Measurements from ENCODE around the gene CNGA3. TPM values are rescaled to one million over a fixed set of nuclear protein-coding genes. Genes with fewer than 3 reads are reported as not detected.
"Not testable (repeated sequence)": the region's sequence is repeated elsewhere in the genome, so short reads cannot be mapped to it uniquely, and the experiment has no call there.

CNGA3 gene
- total RNA-seq, 1 donor from 2014 or later: 7.6 TPM

- H3K27me3 Mint-ChIP-seq (ENCODE audit: unreplicated experiment): no peaks in the 10 kb centered on the region
- no peak overlapping the region for H3K27ac Mint-ChIP-seq (ENCODE audit: unreplicated experiment)
- TF ChIP-seq, protein P1, sequence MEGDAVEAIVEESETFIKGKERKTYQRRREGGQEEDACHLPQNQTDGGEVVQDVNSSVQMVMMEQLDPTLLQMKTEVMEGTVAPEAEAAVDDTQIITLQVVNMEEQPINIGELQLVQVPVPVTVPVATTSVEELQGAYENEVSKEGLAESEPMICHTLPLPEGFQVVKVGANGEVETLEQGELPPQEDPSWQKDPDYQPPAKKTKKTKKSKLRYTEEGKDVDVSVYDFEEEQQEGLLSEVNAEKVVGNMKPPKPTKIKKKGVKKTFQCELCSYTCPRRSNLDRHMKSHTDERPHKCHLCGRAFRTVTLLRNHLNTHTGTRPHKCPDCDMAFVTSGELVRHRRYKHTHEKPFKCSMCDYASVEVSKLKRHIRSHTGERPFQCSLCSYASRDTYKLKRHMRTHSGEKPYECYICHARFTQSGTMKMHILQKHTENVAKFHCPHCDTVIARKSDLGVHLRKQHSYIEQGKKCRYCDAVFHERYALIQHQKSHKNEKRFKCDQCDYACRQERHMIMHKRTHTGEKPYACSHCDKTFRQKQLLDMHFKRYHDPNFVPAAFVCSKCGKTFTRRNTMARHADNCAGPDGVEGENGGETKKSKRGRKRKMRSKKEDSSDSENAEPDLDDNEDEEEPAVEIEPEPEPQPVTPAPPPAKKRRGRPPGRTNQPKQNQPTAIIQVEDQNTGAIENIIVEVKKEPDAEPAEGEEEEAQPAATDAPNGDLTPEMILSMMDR (IDR thresholded peaks at IDR 0.05; ENCODE audit: partially characterized antibody, unreplicated experiment): no peak
- no peak overlapping the region for H3K4me3 Mint-ChIP-seq (ENCODE audit: unreplicated experiment)
- H3K9me3 Mint-ChIP-seq (ENCODE audit: unreplicated experiment): peaks cover 6% of the 10 kb centered on the region
- H3K36me3 Mint-ChIP-seq (ENCODE audit: unreplicated experiment): peaks cover 8% of the 10 kb centered on the region
- no peak for DNase-seq
- H3K4me1 Mint-ChIP-seq (ENCODE audit: low read depth, unreplicated experiment): no peaks in the 10 kb centered on the region
Observed at GRCh38 chr2:98432145-98432544, 85.9 kb downstream of the CNGA3 start.

DNA sequence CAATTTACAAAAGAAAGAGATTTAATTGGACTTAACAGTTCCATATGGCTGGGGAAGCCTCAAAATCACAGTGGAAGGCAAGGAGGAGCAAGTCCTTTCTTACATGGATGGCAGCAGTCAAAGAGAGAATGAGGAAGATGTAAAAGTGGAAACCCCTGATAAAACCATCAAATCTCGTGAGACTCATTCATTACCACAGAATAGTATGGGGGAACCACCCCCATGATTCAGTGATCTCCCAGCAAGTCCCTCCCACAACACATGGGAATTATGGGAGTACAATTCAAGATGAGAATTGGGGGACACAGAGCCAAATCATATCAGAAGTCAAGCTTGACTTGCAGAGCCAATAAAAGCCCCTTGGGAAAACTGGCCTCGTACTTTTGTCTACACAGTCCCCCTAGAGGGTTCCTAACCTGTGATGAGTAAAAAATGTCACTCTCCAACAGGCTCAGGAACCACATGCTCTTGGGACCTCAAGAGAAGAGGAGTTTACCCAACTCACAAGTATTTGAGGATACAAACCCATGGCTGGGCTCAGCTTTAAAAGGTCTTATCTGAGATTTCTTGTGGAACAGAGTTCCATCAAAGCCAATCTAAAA lies 87.2 kb downstream of the CNGA3 start:
- Mint-ChIP-seq H3K9me3 (ENCODE audit: unreplicated experiment) (peaks cover 6% of the 10 kb centered on the region), H3K36me3 (ENCODE audit: unreplicated experiment) (peaks cover 9% of the 10 kb centered on the region), H3K4me1 (ENCODE audit: low read depth, unreplicated experiment) (no peaks in the 10 kb centered on the region), H3K27ac (ENCODE audit: unreplicated experiment) (no peak overlapping the region), H3K27me3 (ENCODE audit: unreplicated experiment) (no peaks in the 10 kb centered on the region), H3K4me3 (ENCODE audit: unreplicated experiment) (no peak overlapping the region)
- DNase-seq: no peak
- TF ChIP-seq, protein P1 (IDR thresholded peaks at IDR 0.05; ENCODE audit: partially characterized antibody, unreplicated experiment): no peak

GRCh38 chr2:98434492-98434891 lies 88.2 kb downstream of the CNGA3 start:
- H3K27ac Mint-ChIP-seq (ENCODE audit: unreplicated experiment): no peak overlapping the region
- no peak for DNase-seq
- TF ChIP-seq, protein P1 (IDR thresholded peaks at IDR 0.05; ENCODE audit: partially characterized antibody, unreplicated experiment): no peak
- H3K4me3 Mint-ChIP-seq (ENCODE audit: unreplicated experiment): no peak overlapping the region
- H3K36me3 Mint-ChIP-seq (ENCODE audit: unreplicated experiment): peaks cover 19% of the 10 kb centered on the region
- H3K27me3 Mint-ChIP-seq (ENCODE audit: unreplicated experiment): no peaks in the 10 kb centered on the region
- H3K9me3 Mint-ChIP-seq (ENCODE audit: unreplicated experiment): peaks cover 6% of the 10 kb centered on the region
- H3K4me1 Mint-ChIP-seq (ENCODE audit: low read depth, unreplicated experiment): no peaks in the 10 kb centered on the region

DNA sequence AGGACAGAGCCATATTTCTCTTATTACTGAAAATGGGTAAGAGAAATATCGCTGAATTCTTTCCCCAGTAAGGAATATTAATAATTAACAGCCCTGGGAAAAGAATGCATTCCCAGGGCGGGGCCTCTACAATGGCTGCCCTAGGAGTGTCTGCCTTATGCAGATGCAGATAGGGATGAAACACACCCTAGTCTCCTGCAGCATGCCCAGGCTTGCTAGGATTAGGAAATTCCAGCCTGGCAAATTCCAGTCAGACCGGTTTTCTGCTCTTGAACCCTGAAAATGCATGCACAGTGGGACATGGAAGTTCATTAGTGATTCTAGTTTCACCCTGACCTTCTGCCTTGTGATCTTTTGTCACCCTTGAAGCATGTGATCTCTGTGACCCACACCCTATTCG lies 89.4 kb downstream of the CNGA3 start:
- not testable (repeated sequence) for H3K4me3 Mint-ChIP-seq (ENCODE audit: unreplicated experiment); H3K27me3 Mint-ChIP-seq (ENCODE audit: unreplicated experiment); DNase-seq; H3K9me3 Mint-ChIP-seq (ENCODE audit: unreplicated experiment); H3K4me1 Mint-ChIP-seq (ENCODE audit: low read depth, unreplicated experiment); H3K27ac Mint-ChIP-seq (ENCODE audit: unreplicated experiment)
- H3K36me3 Mint-ChIP-seq (ENCODE audit: unreplicated experiment): peaks cover 24% of the 10 kb centered on the region

- H3K27ac Mint-ChIP-seq (ENCODE audit: unreplicated experiment): no peak overlapping the region
- H3K4me3 Mint-ChIP-seq (ENCODE audit: unreplicated experiment): no peak overlapping the region
- no peaks in the 10 kb centered on the region for H3K4me1 Mint-ChIP-seq (ENCODE audit: low read depth, unreplicated experiment)
- H3K9me3 Mint-ChIP-seq (ENCODE audit: unreplicated experiment): peaks cover 6% of the 10 kb centered on the region
- H3K27me3 Mint-ChIP-seq (ENCODE audit: unreplicated experiment): no peaks in the 10 kb centered on the region
- no peak for DNase-seq
- peaks cover 24% of the 10 kb centered on the region for H3K36me3 Mint-ChIP-seq (ENCODE audit: unreplicated experiment)
- TF ChIP-seq, protein P1 (IDR thresholded peaks at IDR 0.05; ENCODE audit: partially characterized antibody, unreplicated experiment): no peak
Observed at GRCh38 chr2:98436734-98437133, 90.5 kb downstream of the CNGA3 start.
